Breast epithelium (tissue), 4 donors: ENCODE data around the gene DHX9. TPM values are rescaled to one million over a fixed set of nuclear protein-coding genes. Genes with fewer than 3 reads are reported as not detected.

Experiments
- DNase-seq, 2 donors: peaks; one replicate each; pipeline ENCODE4 v3.0.0-alpha.2; 2019; ENCODE audit warnings: low spot score in 2 of 2
- H3K27ac ChIP-seq, 2 donors: fragments of 200-600 bp; sonication (generic) in 1 of 2; one replicate each; pipeline ENCODE4 v1.5.1; 2016 to 2019; ENCODE audit warnings: mild to moderate bottlenecking in 1 of 2
- H3K27me3 ChIP-seq, 2 donors: fragments of 200-600 bp; sonication (generic) in 1 of 2; one replicate each; pipeline versions ENCODE4 v1.5.1 to v1.6.0; 2017 to 2019; ENCODE audit warnings: control low read depth in 1 of 2, mild to moderate bottlenecking in 1 of 2
- H3K36me3 ChIP-seq: fragments of 200-600 bp; one replicate; pipeline ENCODE4 v1.5.1; 2019
- H3K4me1 ChIP-seq, 2 donors: fragments of 200-600 bp; sonication (generic); one replicate each; pipeline ENCODE4 v1.5.1; 2016 to 2019; ENCODE audit warnings: control low read depth in 1 of 2
- H3K4me3 ChIP-seq, 3 donors: fragments of 200-600 bp; sonication (generic); 1 replicate in 2 of 3; 2 replicates in 1 of 3; pipeline ENCODE4 v1.5.1; 2016 to 2019; ENCODE audit warnings: mild to moderate bottlenecking in 3 of 3, moderate library complexity in 2 of 3
- H3K9me3 ChIP-seq, 2 donors: fragments of 200-600 bp; sonication (generic) in 1 of 2; one replicate each; pipeline ENCODE4 v1.5.1; 2016 to 2019; ENCODE audit warnings: control low read depth in 1 of 2
- POLR2A ChIP-seq: fragments of 450-650 bp; IDR thresholded peaks from one replicate; pipeline ENCODE4 v1.6.1; 2016; ENCODE audit warnings: antibody characterized with exemption, mild to moderate bottlenecking, moderate library complexity
- POLR2AphosphoS5 ChIP-seq, 3 donors: sonication (generic); formaldehyde crosslinking; IDR thresholded peaks; one replicate each; pipeline ENCODE4 v1.6.1; 2017; ENCODE audit warnings: antibody characterized with exemption in 3 of 3
- intact Hi-C: fragments of 100-400 bp; cut with DNase I; formaldehyde crosslinking; loops from one replicate; pipeline ENCODE4 v1.15.1; 2023; ENCODE audit warnings: low total_unique reads
- total RNA-seq, 3 donors: library from RNA; depleted of rRNA; stranded (reverse); fragments of >200 nt; gene quantifications; one replicate each; pipeline ENCODE4 v1.1.0, GENCODE V29; 2016
- TF ChIP-seq, protein P1 (sequence below), 3 donors: fragments of 450-650 bp; IDR thresholded peaks; one replicate each; pipeline ENCODE4 v1.5.1; 2016 to 2017; ENCODE audit warnings: antibody characterized with exemption in 3 of 3, mild to moderate bottlenecking in 3 of 3, moderate library complexity in 3 of 3

DHX9 gene
- total RNA-seq, 3 donors from 2014 or later = 89.3 to 173 (median 134) TPM

DNA sequence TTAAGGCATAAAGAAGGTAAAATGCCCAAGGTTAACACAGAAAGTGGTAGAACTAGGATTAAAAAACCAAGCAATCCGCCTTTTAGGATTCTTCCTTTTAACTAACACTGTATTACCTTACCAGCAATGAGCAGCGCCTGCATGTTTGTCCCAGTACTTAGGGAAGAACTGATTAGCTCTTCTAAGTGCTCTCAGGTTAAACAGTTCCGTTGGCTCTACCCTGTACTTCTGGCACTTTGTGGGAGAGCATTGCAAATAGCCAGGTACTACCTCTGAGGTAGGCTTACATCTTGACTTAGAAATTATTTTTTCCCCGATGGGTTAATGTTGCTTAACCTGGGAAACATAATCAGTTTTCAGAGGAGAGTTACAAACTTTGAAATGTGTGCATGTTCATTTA is 21.5 kb downstream of the DHX9 start:
- no peak for DNase-seq
- Histone ChIP-seq H3K9me3 (no peaks in the 10 kb centered on the region), H3K36me3 (peaks cover 8% of the 10 kb centered on the region), H3K27me3 (no peaks in the 10 kb centered on the region), H3K27ac (no peak overlapping the region), H3K4me1 (no peaks in the 10 kb centered on the region), H3K4me3 (no peak overlapping the region)
- intact Hi-C loops = no loop called here
- TF ChIP-seq, protein P1, sequence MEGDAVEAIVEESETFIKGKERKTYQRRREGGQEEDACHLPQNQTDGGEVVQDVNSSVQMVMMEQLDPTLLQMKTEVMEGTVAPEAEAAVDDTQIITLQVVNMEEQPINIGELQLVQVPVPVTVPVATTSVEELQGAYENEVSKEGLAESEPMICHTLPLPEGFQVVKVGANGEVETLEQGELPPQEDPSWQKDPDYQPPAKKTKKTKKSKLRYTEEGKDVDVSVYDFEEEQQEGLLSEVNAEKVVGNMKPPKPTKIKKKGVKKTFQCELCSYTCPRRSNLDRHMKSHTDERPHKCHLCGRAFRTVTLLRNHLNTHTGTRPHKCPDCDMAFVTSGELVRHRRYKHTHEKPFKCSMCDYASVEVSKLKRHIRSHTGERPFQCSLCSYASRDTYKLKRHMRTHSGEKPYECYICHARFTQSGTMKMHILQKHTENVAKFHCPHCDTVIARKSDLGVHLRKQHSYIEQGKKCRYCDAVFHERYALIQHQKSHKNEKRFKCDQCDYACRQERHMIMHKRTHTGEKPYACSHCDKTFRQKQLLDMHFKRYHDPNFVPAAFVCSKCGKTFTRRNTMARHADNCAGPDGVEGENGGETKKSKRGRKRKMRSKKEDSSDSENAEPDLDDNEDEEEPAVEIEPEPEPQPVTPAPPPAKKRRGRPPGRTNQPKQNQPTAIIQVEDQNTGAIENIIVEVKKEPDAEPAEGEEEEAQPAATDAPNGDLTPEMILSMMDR (IDR thresholded peaks at IDR 0.05) = no peak
- TF ChIP-seq POLR2A = no peak
- TF ChIP-seq POLR2AphosphoS5 (IDR thresholded peaks at IDR 0.05) = no peak

DNA sequence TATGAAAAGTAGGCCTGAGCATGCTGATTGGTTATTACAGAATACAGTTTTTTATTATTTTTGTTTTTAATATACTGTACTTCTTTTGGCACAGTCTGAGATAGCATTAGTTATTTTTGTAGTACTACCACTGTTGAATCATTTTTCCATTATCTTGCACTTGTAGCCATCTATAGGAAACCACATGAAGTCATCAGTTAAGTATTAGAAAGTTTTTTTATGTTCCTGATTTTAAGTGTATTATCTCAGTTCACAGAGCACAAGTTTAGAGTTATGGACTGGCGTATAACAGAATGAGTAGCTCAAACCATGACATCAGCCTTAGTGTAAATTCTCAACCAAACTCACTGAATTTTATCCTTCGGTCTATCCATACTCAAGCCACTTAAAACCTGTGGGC is 22.8 kb downstream of the DHX9 start:
- intact Hi-C loops = no loop called here
- DNase-seq = no peak
- Histone ChIP-seq H3K36me3 (peaks cover 8% of the 10 kb centered on the region), H3K9me3 (no peaks in the 10 kb centered on the region), H3K4me3 (no peak overlapping the region), H3K27me3 (no peaks in the 10 kb centered on the region), H3K4me1 (no peaks in the 10 kb centered on the region), H3K27ac (no peak overlapping the region)
- TF ChIP-seq POLR2A = no peak

DNA sequence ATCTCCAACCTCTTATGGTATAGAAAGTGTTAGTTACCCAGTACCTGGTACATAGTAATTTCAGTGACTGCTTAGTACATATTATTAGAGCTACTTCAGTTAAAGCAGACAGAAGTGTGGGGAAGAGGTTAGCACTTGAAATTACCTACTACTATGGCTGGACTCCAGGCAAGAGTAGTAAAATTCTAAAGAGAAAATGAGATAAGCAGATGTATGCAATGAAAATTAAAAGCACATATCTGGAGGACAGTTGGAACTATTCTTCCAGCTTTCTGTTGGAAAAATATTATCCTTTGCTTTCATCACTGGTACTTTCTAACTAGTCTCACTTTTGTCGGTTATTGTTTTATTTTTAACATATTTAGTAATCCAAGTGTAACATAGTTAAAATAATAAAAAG is 23.7 kb downstream of the DHX9 start:
- intact Hi-C loops = no loop called here
- Histone ChIP-seq H3K9me3 (no peaks in the 10 kb centered on the region), H3K4me1 (no peaks in the 10 kb centered on the region), H3K36me3 (peaks cover 8% of the 10 kb centered on the region), H3K4me3 (no peak overlapping the region), H3K27ac (no peak overlapping the region), H3K27me3 (no peaks in the 10 kb centered on the region)
- DNase-seq = no peak
- TF ChIP-seq POLR2A (no peak), POLR2AphosphoS5 (IDR thresholded peaks at IDR 0.05) (no peak)
- TF ChIP-seq, protein P1 (IDR thresholded peaks at IDR 0.05) = no peak

DNA sequence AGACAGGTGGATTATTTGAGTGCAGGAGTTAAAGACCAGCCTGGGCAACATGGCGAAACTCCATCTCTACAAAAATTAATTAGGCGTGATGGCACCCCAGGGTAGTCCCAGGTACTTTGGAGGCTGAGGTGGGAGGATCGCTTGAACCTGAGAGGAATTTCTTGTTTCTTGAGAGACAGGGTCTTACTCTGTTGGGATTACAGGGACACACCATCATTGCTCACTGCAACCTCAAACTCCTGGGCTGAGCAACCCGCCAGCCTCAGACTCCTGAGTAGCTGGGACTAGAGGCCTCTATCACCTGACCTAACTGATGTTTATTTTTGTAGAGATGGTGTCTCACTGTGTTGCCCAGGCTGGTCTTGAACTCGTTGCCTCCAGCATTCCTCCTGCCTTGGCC is 24.8 kb downstream of the DHX9 start:
- no peaks in the 10 kb centered on the region for H3K4me1 ChIP-seq
- H3K9me3 ChIP-seq = no peaks in the 10 kb centered on the region
- TF ChIP-seq POLR2AphosphoS5 (IDR thresholded peaks at IDR 0.05) (no peak), POLR2A (no peak)
- TF ChIP-seq, protein P1 (IDR thresholded peaks at IDR 0.05) = no peak
- intact Hi-C loops = no loop called here
- peaks cover 8% of the 10 kb centered on the region for H3K36me3 ChIP-seq
- no peak overlapping the region for H3K27ac ChIP-seq
- H3K27me3 ChIP-seq = no peaks in the 10 kb centered on the region
- H3K4me3 ChIP-seq = no peak overlapping the region
- no peak for DNase-seq

DNA sequence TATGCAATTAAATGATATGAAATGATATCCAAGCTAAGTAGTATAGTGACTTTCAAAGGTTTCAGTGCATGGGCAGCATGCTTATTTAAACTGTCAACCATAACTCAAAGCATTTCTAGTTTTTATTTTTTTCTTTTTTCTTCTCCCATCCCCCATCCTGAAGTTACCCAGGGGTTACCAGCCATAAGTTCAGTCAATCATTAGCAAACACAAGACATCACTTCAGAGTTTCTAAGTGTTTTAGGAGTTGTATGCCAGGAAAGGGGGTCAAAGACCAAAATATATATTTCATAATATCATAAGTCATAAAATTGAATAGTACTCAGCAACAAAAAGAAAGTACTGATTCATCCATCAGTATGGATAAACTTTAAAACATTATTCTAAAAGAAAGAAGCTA is 28.7 kb downstream of the DHX9 start:
- DNase-seq = no peak
- Histone ChIP-seq H3K4me1 (no peaks in the 10 kb centered on the region), H3K27me3 (no peaks in the 10 kb centered on the region), H3K4me3 (no peak overlapping the region), H3K27ac (no peak overlapping the region), H3K36me3 (no peaks in the 10 kb centered on the region), H3K9me3 (no peaks in the 10 kb centered on the region)
- intact Hi-C loops = no loop called here
- TF ChIP-seq POLR2AphosphoS5 (IDR thresholded peaks at IDR 0.05) (no peak), POLR2A (no peak)
- TF ChIP-seq, protein P1 (IDR thresholded peaks at IDR 0.05) = no peak

DNA sequence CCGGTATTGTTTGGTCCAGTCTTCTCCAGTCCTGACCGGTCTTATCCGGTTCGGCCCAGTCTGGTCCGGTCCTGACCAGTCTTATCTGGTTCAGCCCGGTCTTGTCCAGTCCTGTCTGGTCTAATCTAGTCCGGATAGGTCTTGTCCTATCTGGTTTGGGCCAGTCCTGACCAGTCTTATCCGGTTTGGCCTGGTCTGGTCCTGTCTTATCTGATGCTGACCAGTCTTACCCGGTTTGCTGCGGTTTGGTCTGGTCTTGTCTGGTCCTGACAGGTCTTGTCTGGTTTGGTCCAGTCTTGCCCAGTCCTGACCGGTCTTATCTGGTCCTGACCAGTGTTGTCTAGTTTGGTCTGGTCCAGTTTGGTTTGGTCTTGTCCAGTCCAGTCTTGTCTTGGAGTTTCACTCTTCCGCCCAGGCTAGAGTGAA is 30.1 kb downstream of the DHX9 start:
- H3K4me1 ChIP-seq = no peaks in the 10 kb centered on the region
- H3K4me3 ChIP-seq = no peak overlapping the region
- H3K27me3 ChIP-seq = no peaks in the 10 kb centered on the region
- H3K27ac ChIP-seq = no peak overlapping the region
- H3K9me3 ChIP-seq = no peaks in the 10 kb centered on the region
- no peak for DNase-seq
- intact Hi-C loops = no loop called here
- TF ChIP-seq POLR2A (no peak), POLR2AphosphoS5 (IDR thresholded peaks at IDR 0.05) (no peak)
- TF ChIP-seq, protein P1 (IDR thresholded peaks at IDR 0.05) = no peak
- H3K36me3 ChIP-seq = no peaks in the 10 kb centered on the region
